ENCODE measurements around the gene UGT1A3.

UGT1A3 gene

DNA sequence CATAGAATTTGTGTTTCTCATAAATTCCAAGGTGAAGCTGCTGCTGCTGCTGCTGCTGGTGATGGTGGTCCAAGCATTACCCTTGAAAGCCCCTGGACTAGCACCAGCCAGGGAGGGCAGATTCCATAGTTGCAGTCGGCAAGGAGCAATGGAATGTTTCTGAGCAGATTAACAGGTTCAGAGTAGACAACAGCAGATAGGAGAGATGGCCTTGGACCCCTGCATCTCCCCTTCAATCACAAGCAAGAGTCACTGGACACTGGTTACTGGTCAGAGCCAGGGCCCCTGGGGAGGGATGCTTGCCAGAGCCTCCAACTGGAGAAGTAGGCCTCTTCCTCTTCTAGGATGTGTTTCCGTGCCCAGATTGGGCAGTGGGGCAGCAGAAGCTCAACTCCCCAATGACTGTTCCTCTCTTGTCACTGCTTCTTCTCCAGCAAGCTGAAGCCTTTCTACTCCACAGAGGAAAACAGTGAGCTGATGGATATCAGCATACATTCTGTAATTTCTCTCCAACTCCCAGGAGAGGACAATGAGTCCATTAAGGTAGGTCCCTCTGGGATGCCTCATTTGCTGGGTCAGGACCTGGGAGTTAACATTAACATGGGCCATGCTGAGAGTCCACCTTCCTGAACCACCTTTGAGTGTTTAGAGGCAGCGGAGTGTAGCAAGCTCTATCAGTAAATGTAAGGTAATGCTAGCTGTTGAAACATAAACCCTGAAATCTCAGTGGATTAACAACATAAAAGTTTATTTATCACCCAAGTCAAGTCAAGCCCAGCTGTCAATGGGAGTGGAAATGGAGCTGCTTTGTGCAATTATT is 84.6 kb downstream of the UGT1A3 start:
- TF ChIP-seq, protein P1, sequence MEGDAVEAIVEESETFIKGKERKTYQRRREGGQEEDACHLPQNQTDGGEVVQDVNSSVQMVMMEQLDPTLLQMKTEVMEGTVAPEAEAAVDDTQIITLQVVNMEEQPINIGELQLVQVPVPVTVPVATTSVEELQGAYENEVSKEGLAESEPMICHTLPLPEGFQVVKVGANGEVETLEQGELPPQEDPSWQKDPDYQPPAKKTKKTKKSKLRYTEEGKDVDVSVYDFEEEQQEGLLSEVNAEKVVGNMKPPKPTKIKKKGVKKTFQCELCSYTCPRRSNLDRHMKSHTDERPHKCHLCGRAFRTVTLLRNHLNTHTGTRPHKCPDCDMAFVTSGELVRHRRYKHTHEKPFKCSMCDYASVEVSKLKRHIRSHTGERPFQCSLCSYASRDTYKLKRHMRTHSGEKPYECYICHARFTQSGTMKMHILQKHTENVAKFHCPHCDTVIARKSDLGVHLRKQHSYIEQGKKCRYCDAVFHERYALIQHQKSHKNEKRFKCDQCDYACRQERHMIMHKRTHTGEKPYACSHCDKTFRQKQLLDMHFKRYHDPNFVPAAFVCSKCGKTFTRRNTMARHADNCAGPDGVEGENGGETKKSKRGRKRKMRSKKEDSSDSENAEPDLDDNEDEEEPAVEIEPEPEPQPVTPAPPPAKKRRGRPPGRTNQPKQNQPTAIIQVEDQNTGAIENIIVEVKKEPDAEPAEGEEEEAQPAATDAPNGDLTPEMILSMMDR (IDR thresholded peaks at IDR 0.05): no peak
- no peak overlapping the region for H3K4me3 ChIP-seq (ENCODE audit: low read depth in 1 of 2, low read length in 1 of 2)
- no peak overlapping the region for H3K27ac ChIP-seq
- H3K36me3 ChIP-seq: no peaks in the 10 kb centered on the region
- no peaks in the 10 kb centered on the region for H3K9me3 ChIP-seq
- H3K4me1 ChIP-seq (ENCODE audit: control insufficient read depth in 1 of 2, insufficient read depth in 1 of 2, low read depth in 1 of 2, low read length in 1 of 2): no peaks in the 10 kb centered on the region
- peaks cover 9% of the 10 kb centered on the region for H3K27me3 ChIP-seq

DNA sequence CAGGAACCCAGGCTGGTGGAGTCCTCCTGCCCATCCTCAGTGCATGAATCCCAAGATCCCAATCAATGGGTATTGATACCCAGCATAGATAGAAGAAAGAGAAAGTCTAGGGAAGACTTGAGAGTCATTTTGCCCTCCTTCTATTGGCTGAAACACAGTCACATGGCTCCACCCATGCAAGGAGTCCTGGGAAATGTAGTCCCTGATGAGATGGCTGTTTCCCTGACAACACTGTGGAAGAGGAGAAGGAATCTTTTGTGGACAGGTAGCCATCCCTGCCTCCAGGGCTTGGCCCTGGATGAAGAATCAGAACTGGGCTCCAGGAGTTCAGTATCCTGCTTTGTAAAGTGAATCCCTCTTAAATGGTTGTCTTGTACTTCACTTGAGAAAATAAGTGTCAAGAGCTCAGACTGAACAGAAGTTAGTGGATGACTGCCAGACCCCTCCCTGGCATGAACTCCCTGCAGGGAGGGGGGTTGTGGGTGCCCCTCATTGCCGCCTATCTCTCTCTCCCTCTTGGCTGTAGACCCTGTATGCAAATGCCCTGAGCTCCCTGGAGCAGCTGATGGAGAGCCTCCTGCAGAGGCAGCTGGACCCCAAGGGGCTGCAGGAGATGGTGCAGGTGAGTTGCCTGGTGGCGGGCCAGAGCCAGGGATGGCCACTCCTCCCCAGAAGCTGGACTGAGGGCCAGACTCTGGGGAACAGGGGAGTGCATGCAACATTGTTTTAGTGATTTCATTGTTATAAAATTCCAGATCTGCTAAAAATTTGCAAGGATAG is 85.4 kb downstream of the UGT1A3 start:
- Histone ChIP-seq H3K9me3 (no peaks in the 10 kb centered on the region), H3K27ac (no peak overlapping the region), H3K27me3 (peaks cover 9% of the 10 kb centered on the region), H3K4me3 (ENCODE audit: low read depth in 1 of 2, low read length in 1 of 2) (no peak overlapping the region), H3K36me3 (no peaks in the 10 kb centered on the region), H3K4me1 (ENCODE audit: control insufficient read depth in 1 of 2, insufficient read depth in 1 of 2, low read depth in 1 of 2, low read length in 1 of 2) (no peaks in the 10 kb centered on the region)
- TF ChIP-seq, protein P1 (IDR thresholded peaks at IDR 0.05): no peak

DNA sequence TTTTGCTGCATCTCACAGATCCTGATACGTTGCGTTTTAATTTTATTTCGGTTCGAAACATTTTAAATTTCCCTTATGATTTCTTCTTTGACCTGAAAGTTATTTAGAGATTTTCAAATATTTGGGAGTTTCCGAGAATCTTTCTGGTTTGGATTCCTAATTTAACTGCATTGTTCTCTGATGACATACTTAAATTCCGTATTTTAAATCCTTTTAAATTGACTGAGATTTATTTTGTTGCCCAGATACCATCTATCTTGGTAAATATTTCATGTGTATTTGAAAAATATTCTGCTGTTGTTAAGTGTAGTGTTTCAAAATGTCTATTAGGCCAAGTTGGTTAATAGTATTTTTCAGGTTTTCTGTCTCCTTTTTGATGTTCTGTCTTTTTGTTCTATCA is 87.0 kb downstream of the UGT1A3 start:
- Histone ChIP-seq H3K36me3 (no peaks in the 10 kb centered on the region), H3K4me1 (ENCODE audit: control insufficient read depth in 1 of 2, insufficient read depth in 1 of 2, low read depth in 1 of 2, low read length in 1 of 2) (no peaks in the 10 kb centered on the region), H3K9me3 (no peaks in the 10 kb centered on the region), H3K4me3 (ENCODE audit: low read depth in 1 of 2, low read length in 1 of 2) (no peak overlapping the region), H3K27ac (no peak overlapping the region), H3K27me3 (peaks cover 9% of the 10 kb centered on the region)
- TF ChIP-seq, protein P1 (IDR thresholded peaks at IDR 0.05): no peak

DNA sequence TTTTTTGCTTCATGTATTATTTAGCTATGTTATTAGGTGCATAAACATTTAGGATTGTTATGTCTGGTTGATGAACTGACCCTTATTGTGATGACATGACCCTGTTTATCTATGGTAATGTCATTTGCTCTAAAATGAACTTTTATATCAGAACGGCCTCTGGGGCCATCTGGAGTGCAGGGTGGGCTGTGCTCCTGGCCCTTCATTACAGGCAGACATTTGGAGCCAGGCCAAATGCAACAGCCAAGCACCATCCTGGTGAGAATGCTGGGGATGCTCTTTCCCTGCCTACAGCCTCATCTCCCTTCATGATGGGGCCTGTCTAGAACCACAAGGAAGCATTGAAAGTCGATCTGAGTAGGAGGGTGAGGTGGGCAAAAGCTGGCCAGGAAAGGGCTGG is 87.5 kb downstream of the UGT1A3 start:
- no peak overlapping the region for H3K27ac ChIP-seq
- H3K27me3 ChIP-seq: peaks cover 9% of the 10 kb centered on the region
- no peaks in the 10 kb centered on the region for H3K36me3 ChIP-seq
- TF ChIP-seq, protein P1 (IDR thresholded peaks at IDR 0.05): no peak
- no peaks in the 10 kb centered on the region for H3K9me3 ChIP-seq
- H3K4me1 ChIP-seq (ENCODE audit: control insufficient read depth in 1 of 2, insufficient read depth in 1 of 2, low read depth in 1 of 2, low read length in 1 of 2): no peaks in the 10 kb centered on the region
- no peak overlapping the region for H3K4me3 ChIP-seq (ENCODE audit: low read depth in 1 of 2, low read length in 1 of 2)

DNA sequence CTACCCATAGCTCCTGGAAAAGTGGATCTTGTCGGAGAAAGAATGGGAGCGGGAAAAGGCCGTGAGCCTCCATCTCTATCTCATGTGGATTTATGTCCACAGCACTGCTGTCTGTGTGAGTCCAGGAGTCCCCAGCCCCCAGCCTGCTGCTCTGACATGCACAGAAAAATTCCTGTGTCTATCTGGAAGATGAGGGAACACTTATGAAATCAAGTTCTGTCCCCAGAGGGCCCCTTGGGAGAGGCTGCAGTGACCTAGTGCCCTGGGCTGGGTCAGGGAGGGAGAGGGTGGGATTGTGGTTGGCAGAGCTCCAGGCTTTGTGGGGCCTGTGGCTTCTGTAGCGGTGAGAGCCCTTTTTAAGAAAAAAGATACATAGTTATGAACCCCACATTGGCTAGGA is 87.9 kb downstream of the UGT1A3 start:
- Histone ChIP-seq H3K27ac (no peak overlapping the region), H3K4me1 (ENCODE audit: control insufficient read depth in 1 of 2, insufficient read depth in 1 of 2, low read depth in 1 of 2, low read length in 1 of 2) (no peaks in the 10 kb centered on the region), H3K4me3 (ENCODE audit: low read depth in 1 of 2, low read length in 1 of 2) (no peak overlapping the region), H3K27me3 (peaks cover 9% of the 10 kb centered on the region), H3K36me3 (no peaks in the 10 kb centered on the region), H3K9me3 (no peaks in the 10 kb centered on the region)
- TF ChIP-seq, protein P1 (IDR thresholded peaks at IDR 0.05): no peak

All from neutrophil (primary cell).